A549 (cell line): ENCODE data around the gene TBCEL. TPM values are rescaled to one million over a fixed set of nuclear protein-coding genes. Genes with fewer than 3 reads are reported as not detected.

Source experiments
- ATAC-seq, 2 experiments: fragments of 200-7000 bp in 1 of 2; fragments of >200 bp in 1 of 2; cut with Nextera tagmentation in 1 of 2; cut with Tn5 transposase in 1 of 2; 3 replicates each; pipeline versions ENCODE4 v1.8.0 to v1.9.1; 2018 to 2020; ENCODE audit warnings: mild to moderate bottlenecking in 1 of 2, moderate library complexity in 1 of 2
- CTCF ChIA-PET: fragments of 300-600 bp; sonication (Branson Sonifier 250); formaldehyde crosslinking; extraction: SDS; loops from one replicate; lab custom pipeline; 2021; ENCODE audit warnings: antibody characterized with exemption, inconsistent platforms; lab: Yijun Ruan, JAX
- POLR2A ChIA-PET: fragments of 350-600 bp; formaldehyde crosslinking; extraction: SDS; loops from one replicate; lab custom pipeline; 2021; ENCODE audit warnings: antibody characterized with exemption, inconsistent platforms; lab: Yijun Ruan, JAX
- DNase-seq, 2 experiments: peaks; one replicate each; pipeline versions ENCODE4 v3.0.0 to v3.0.0-alpha.2; 2011 to 2016; ENCODE audit warnings: low read depth in 1 of 2, low spot score in 1 of 2
- FAIRE-seq: peaks from 2 replicates; lab custom pipeline; 2011; peaks lifted over from hg19 to GRCh38; lab: Jason Lieb, UNC
- H3K27ac ChIP-seq, 2 experiments: fragments of >200 bp; sonication (Bioruptor Twin); formaldehyde crosslinking; 3 replicates each; pipeline ENCODE4 v1.5.1; 2016 to 2017
- H3K4me1 ChIP-seq: fragments of >200 bp; sonication (Bioruptor Twin); formaldehyde crosslinking; 3 replicates; pipeline ENCODE4 v1.6.1; 2016
- H3K4me2 ChIP-seq: fragments of >200 bp; sonication (Bioruptor Twin); formaldehyde crosslinking; 3 replicates; pipeline ENCODE4 v1.6.1; 2016
- H3K4me3 ChIP-seq: fragments of >200 bp; sonication (Bioruptor Twin); formaldehyde crosslinking; 3 replicates; pipeline ENCODE4 v1.5.1; 2016
- H3K9me3 ChIP-seq: fragments of >200 bp; sonication (Bioruptor Twin); formaldehyde crosslinking; 3 replicates; pipeline ENCODE4 v1.6.1; 2016
- CBX2 ChIP-seq: fragments of 200-600 bp; sonication (generic); IDR thresholded peaks from 2 replicates; pipeline ENCODE4 v1.6.1; 2016; ENCODE audit warnings: low read depth, mild to moderate bottlenecking, borderline replicate concordance
- CHD2 ChIP-seq: fragments of 150-350 bp; IDR thresholded peaks from 2 replicates; pipeline ENCODE4 v1.6.1; 2014; ENCODE audit warnings: low read length; ENCODE audit not compliant: partially characterized antibody
- EHF ChIP-seq: fragments of 250-450 bp; sonication (Bioruptor Pico); IDR thresholded peaks from 2 replicates; pipeline ENCODE4 v1.5.0; 2020; ENCODE audit warnings: mild to moderate bottlenecking
- EHMT2 ChIP-seq: fragments of 200-600 bp; sonication (generic); IDR thresholded peaks from 2 replicates; pipeline ENCODE4 v1.6.1; 2016; ENCODE audit warnings: antibody characterized with exemption, low read depth, mild to moderate bottlenecking, moderate library complexity
- EP300 ChIP-seq, 2 experiments: fragments of >200 bp; sonication (Bioruptor Twin); formaldehyde crosslinking; IDR thresholded peaks; 2 replicates in 1 of 2; 3 replicates in 1 of 2; pipeline ENCODE4 v1.6.1; 2016 to 2017
- FOSL2 ChIP-seq, 2 experiments: fragments of 450-650 bp in 1 of 2; fragments of >200 bp in 1 of 2; sonication (Bioruptor Twin) in 1 of 2; formaldehyde crosslinking; IDR thresholded peaks; 2 replicates each; pipeline versions ENCODE4 v1.5.0 to v1.6.1; 2016 to 2020; ENCODE audit warnings: mild to moderate bottlenecking in 1 of 2, moderate library complexity in 1 of 2
- GATA3 ChIP-seq: IDR thresholded peaks from 2 replicates; pipeline ENCODE4 v1.6.1; 2012; ENCODE audit warnings: borderline replicate concordance
- HOXA7 ChIP-seq: fragments of 250-450 bp; sonication (Bioruptor Pico); IDR thresholded peaks from 2 replicates; pipeline ENCODE4 v1.5.0; 2020; ENCODE audit warnings: mild to moderate bottlenecking, moderate library complexity
- JUN ChIP-seq, 2 experiments: fragments of >200 bp; sonication (Bioruptor Twin); formaldehyde crosslinking; IDR thresholded peaks; 2 replicates in 1 of 2; 3 replicates in 1 of 2; pipeline ENCODE4 v1.6.1; 2016 to 2017
- KDM1A ChIP-seq: fragments of 200-600 bp; sonication (generic); IDR thresholded peaks from 2 replicates; pipeline ENCODE4 v1.6.1; 2016; ENCODE audit warnings: low read depth, mild to moderate bottlenecking
- MAFK ChIP-seq: fragments of 450-650 bp; IDR thresholded peaks from 2 replicates; pipeline ENCODE4 v1.6.1; 2014; ENCODE audit not compliant: partially characterized antibody
- MYC ChIP-seq: IDR thresholded peaks from 2 replicates; pipeline ENCODE4 v1.6.1; 2012; ENCODE audit warnings: mild to moderate bottlenecking, inconsistent platforms, low read length, improper control_type of control experiment, borderline replicate concordance
- NFE2L2 ChIP-seq: fragments of 150-350 bp; conservative IDR thresholded peaks from 2 replicates; pipeline ENCODE4 v1.6.1; 2014; ENCODE audit warnings: low read length
- NR3C1 ChIP-seq: fragments of >200 bp; sonication (Bioruptor Twin); formaldehyde crosslinking; IDR thresholded peaks from 3 replicates; pipeline ENCODE4 v1.6.1; 2017
- PHF8 ChIP-seq: fragments of 200-600 bp; sonication (generic); IDR thresholded peaks from 2 replicates; pipeline ENCODE4 v1.6.1; 2016; ENCODE audit warnings: low read depth, mild to moderate bottlenecking, antibody characterized with exemption, moderate library complexity, borderline replicate concordance
- POLR2AphosphoS2 ChIP-seq: conservative IDR thresholded peaks from 2 replicates; pipeline ENCODE4 v1.6.1; 2012; ENCODE audit warnings: low read length, improper control_type of control experiment, inconsistent platforms
- RAD21 ChIP-seq, 2 experiments: fragments of >200 bp in 1 of 2; sonication (Bioruptor Twin) in 1 of 2; formaldehyde crosslinking in 1 of 2; IDR thresholded peaks in 1 of 2; conservative IDR thresholded peaks in 1 of 2; 2 replicates in 1 of 2; 3 replicates in 1 of 2; pipeline ENCODE4 v1.6.1; 2012 to 2018; ENCODE audit warnings: inconsistent platforms in 1 of 2
- RNF2 ChIP-seq: fragments of 200-600 bp; sonication (generic); IDR thresholded peaks from 2 replicates; pipeline ENCODE4 v1.6.1; 2016; ENCODE audit warnings: low read depth, mild to moderate bottlenecking, antibody characterized with exemption, moderate library complexity, borderline replicate concordance
- ZC3H11A ChIP-seq: fragments of 450-650 bp; IDR thresholded peaks from 2 replicates; pipeline ENCODE4 v1.6.1; 2014; ENCODE audit warnings: antibody characterized with exemption, mild to moderate bottlenecking
- ZFP36 ChIP-seq: fragments of 450-650 bp; IDR thresholded peaks from 2 replicates; pipeline ENCODE4 v1.6.1; 2014; ENCODE audit warnings: borderline replicate concordance; ENCODE audit not compliant: partially characterized antibody
- WGBS: methylation state at CpG from one replicate; pipeline ENCODE4 v1.1.6; 2017; ENCODE audit errors: missing lambda C conversion rate; 5-methylcytosine and 5-hydroxymethylcytosine counted together
- polyA plus RNA-seq, 4 experiments: library from polyadenylated mRNA; depleted of rRNA in 3 of 4; stranded (reverse); fragments of >200 nt; fragmentation: RNase III in 1 of 4; extraction: RNeasy Plus Mini Kit Qiagen cat#74134 plus additional on column Dnase treatment in 1 of 4; gene quantifications; 2 replicates in 3 of 4; 3 replicates in 1 of 4; pipeline ENCODE4 v1.2.3, GENCODE V29; 2011 to 2017
- TF ChIP-seq, protein P1 (sequence below): fragments of >200 bp; sonication (Bioruptor Twin); formaldehyde crosslinking; IDR thresholded peaks from 3 replicates; pipeline ENCODE4 v1.5.1; 2016
- TF ChIP-seq, protein P2 (sequence below): IDR thresholded peaks from 2 replicates; pipeline ENCODE4 v1.6.1; 2012
- TF ChIP-seq, protein P3 (sequence below): fragments of 250-450 bp; sonication (Bioruptor Pico); IDR thresholded peaks from 2 replicates; pipeline ENCODE4 v1.5.0; 2021; ENCODE audit warnings: mild to moderate bottlenecking, moderate library complexity, borderline replicate concordance

Gene TBCEL
- polyA plus RNA-seq, 2 of the 4 experiments (the other 2 are of a cell fraction): 5.9 to 11.9 TPM

DNA sequence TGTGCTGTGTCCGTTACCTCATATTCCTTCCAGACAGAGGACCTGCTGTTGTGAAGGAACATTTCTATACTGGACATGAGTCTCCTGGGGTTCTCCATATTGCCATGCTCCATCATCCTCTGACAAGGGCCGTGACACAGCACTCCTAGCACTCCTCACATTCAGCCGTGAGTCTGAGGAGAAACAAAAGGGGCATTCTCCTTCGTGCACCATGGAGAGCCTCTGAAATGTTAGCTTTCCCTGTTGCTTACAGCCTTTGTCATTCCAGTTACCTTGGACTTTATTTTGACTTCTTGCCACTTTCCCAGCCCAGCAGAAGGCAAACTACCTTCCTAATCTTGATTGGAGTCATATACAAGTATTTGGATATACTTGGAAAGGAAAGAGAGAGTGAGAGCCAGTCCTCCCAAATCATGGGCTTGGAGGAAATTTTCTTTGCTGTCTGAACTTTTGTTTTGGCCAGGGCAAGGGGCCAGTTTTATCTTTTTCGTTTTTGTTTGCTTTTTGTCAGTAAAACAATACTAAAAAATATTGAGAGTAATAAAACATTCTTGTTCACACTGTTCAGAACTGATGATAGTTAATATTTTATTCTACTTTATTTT, 48.0 kb downstream of the TBCEL start:
- CTCF ChIA-PET: no interaction called here
- Histone ChIP-seq H3K4me1 (peaks cover 11% of the 10 kb centered on the region), H3K4me3 (no peak overlapping the region), H3K27ac (no peak overlapping the region), H3K9me3 (no peaks in the 10 kb centered on the region), H3K4me2 (no peak overlapping the region)
- ATAC-seq (no peak), FAIRE-seq (no peak), DNase-seq (no peak)
- no peak for TF ChIP-seq PHF8
- TF ChIP-seq RNF2: no peak
- TF ChIP-seq GATA3: no peak
- no peak for TF ChIP-seq CBX2
- no peak for TF ChIP-seq HOXA7 (CRISPR knock-in tag)
- TF ChIP-seq CHD2: no peak
- TF ChIP-seq EHMT2: no peak
- TF ChIP-seq, protein P1, sequence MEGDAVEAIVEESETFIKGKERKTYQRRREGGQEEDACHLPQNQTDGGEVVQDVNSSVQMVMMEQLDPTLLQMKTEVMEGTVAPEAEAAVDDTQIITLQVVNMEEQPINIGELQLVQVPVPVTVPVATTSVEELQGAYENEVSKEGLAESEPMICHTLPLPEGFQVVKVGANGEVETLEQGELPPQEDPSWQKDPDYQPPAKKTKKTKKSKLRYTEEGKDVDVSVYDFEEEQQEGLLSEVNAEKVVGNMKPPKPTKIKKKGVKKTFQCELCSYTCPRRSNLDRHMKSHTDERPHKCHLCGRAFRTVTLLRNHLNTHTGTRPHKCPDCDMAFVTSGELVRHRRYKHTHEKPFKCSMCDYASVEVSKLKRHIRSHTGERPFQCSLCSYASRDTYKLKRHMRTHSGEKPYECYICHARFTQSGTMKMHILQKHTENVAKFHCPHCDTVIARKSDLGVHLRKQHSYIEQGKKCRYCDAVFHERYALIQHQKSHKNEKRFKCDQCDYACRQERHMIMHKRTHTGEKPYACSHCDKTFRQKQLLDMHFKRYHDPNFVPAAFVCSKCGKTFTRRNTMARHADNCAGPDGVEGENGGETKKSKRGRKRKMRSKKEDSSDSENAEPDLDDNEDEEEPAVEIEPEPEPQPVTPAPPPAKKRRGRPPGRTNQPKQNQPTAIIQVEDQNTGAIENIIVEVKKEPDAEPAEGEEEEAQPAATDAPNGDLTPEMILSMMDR: no peak
- no peak for TF ChIP-seq POLR2AphosphoS2
- TF ChIP-seq, protein P2, sequence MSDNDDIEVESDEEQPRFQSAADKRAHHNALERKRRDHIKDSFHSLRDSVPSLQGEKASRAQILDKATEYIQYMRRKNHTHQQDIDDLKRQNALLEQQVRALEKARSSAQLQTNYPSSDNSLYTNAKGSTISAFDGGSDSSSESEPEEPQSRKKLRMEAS: no peak
- no peak for TF ChIP-seq ZC3H11A
- TF ChIP-seq, protein P3, sequence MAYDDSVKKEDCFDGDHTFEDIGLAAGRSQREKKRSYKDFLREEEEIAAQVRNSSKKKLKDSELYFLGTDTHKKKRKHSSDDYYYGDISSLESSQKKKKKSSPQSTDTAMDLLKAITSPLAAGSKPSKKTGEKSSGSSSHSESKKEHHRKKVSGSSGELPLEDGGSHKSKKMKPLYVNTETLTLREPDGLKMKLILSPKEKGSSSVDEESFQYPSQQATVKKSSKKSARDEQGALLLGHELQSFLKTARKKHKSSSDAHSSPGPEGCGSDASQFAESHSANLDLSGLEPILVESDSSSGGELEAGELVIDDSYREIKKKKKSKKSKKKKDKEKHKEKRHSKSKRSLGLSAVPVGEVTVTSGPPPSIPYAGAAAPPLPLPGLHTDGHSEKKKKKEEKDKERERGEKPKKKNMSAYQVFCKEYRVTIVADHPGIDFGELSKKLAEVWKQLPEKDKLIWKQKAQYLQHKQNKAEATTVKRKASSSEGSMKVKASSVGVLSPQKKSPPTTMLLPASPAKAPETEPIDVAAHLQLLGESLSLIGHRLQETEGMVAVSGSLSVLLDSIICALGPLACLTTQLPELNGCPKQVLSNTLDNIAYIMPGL: no peak
- TF ChIP-seq KDM1A: no peak
- no peak for TF ChIP-seq FOSL2 (IDR thresholded peaks at IDR 0.05)
- TF ChIP-seq FOSL2 (CRISPR knock-in tag; IDR thresholded peaks at IDR 0.05): no peak
- TF ChIP-seq JUN (IDR thresholded peaks at IDR 0.05): no peak
- TF ChIP-seq EHF (CRISPR knock-in tag): no peak
- no peak for TF ChIP-seq RAD21 (conservative IDR thresholded peaks at IDR 0.05 in 1 of 2, IDR thresholded peaks at IDR 0.05 in 1 of 2)
- 79% methylated on average over 4 of the region's 5 CpGs for WGBS
- POLR2A ChIA-PET: no interaction called here

DNA sequence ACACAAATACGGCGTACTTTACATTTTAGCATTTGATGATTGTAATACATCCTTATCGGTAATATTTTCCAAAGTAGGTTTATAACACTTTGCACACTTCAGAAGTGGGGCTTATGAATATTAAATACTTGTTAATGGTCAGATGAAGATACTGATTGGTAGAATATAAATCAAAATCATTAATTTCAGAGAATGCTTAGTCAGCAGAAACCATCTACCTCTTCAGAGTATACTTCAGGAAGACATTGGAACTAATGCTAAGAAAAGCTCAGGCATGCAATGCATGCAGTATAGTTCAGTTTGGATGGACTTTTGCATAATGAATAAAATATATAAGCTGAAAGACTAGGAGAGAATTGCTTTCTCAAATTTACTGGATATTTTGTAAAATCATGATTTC, 57.4 kb downstream of the TBCEL start:
- H3K4me2 ChIP-seq: no peak overlapping the region
- H3K27ac ChIP-seq: no peak overlapping the region
- FAIRE-seq: no peak
- ChIA-PET CTCF (no interaction called here), POLR2A (no interaction called here)
- DNase-seq: no peak
- WGBS: 93% methylated on average over 3 of the region's 3 CpGs
- H3K4me3 ChIP-seq: no peak overlapping the region
- no peaks in the 10 kb centered on the region for H3K4me1 ChIP-seq
- TF ChIP-seq MAFK: peak; percentile 96
- TF ChIP-seq MYC: no peak
- H3K9me3 ChIP-seq: no peaks in the 10 kb centered on the region
- no peak for ATAC-seq

DNA sequence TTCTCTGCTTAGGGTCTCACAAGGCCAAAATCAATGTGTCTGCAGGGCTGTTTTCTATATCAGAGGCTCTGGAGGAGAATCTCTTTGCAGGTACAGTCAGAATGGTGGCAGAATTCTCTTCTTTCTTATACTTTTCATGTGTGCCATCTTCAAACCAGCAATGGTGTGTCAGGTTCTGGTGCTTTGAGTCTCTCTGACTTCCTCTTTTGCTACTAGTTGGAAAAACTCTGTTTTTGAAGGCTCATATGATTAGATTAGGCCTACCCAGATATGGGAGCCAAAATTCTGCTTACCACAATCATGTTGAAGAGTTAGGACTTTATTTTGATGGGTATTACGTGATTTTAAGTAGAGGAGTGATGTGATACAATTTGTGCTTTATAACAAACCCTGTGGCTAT, 58.3 kb downstream of the TBCEL start:
- no peak for FAIRE-seq

More for the DNA sequence above, 58.3 kb downstream of the TBCEL start:
- H3K4me2 ChIP-seq: no peak overlapping the region
- no peak overlapping the region for H3K27ac ChIP-seq
- ChIA-PET CTCF (no interaction called here), POLR2A (no interaction called here)
- ATAC-seq: no peak
- H3K9me3 ChIP-seq: no peaks in the 10 kb centered on the region
- DNase-seq: no peak
- WGBS: 77% methylated on average over 1 of the region's 1 CpG
- no peak for TF ChIP-seq NFE2L2
- no peak for TF ChIP-seq NR3C1
- no peak for TF ChIP-seq ZFP36
- TF ChIP-seq EP300 (IDR thresholded peaks at IDR 0.05): no peak
- H3K4me1 ChIP-seq: no peaks in the 10 kb centered on the region
- no peak overlapping the region for H3K4me3 ChIP-seq
